WTC11 (cell line): Measurements from ENCODE around the gene MRPS18A. TPM values are rescaled to one million over a fixed set of nuclear protein-coding genes. Genes with fewer than 3 reads are reported as not detected.
A peak's percentile ranks its signal among the peaks of the same experiment; 100 is the strongest.

Source experiments
- ATAC-seq: fragments of 200-7000 bp; cut with Tn5 transposase; 2 replicates; pipeline ENCODE4 v1.10.0; 2021; ENCODE audit warnings: mild to moderate bottlenecking, moderate library complexity
- CTCF ChIA-PET: fragments of 300-600 bp; sonication (Branson Sonifier 250); formaldehyde crosslinking; loops from one replicate; lab custom pipeline; 2021; ENCODE audit warnings: antibody characterized with exemption; lab: Charles Lee
- POLR2A ChIA-PET: fragments of 350-600 bp; sonication (Branson Sonifier 250); formaldehyde crosslinking; loops from one replicate; lab custom pipeline; 2021; ENCODE audit warnings: antibody characterized with exemption; lab: Charles Lee
- DNase-seq: peaks from one replicate; pipeline ENCODE4 v3.0.0; 2021; ENCODE audit warnings: low spot score
- H3K27ac Mint-ChIP-seq: 2 replicates; pipeline ENCODE4 v1.8.0; 2021; ENCODE audit warnings: mixed read lengths
- H3K27me3 Mint-ChIP-seq: 2 replicates; pipeline ENCODE4 v1.8.0; 2021; ENCODE audit warnings: low read depth, mild to moderate bottlenecking, moderate library complexity, mixed read lengths
- H3K36me3 Mint-ChIP-seq: 2 replicates; pipeline ENCODE4 v1.8.0; 2021; ENCODE audit warnings: mixed read lengths
- H3K4me1 Mint-ChIP-seq: 2 replicates; pipeline ENCODE4 v1.8.0; 2022; ENCODE audit warnings: mixed read lengths
- H3K4me3 Mint-ChIP-seq: 2 replicates; pipeline ENCODE4 v1.8.0; 2021; ENCODE audit warnings: mild to moderate bottlenecking, moderate library complexity, mixed read lengths
- H3K9me3 Mint-ChIP-seq: 2 replicates; pipeline ENCODE4 v1.8.0; 2021; ENCODE audit warnings: mixed read lengths
- ATF6 ChIP-seq: sonication (generic); formaldehyde crosslinking; IDR thresholded peaks from 2 replicates; pipeline ENCODE4 v1.8.1; 2023; ENCODE audit warnings: mild to moderate bottlenecking, missing genetic modification reagents
- CREB1 ChIP-seq: sonication (generic); formaldehyde crosslinking; IDR thresholded peaks from 2 replicates; pipeline ENCODE4 v1.8.0; 2023; ENCODE audit warnings: mild to moderate bottlenecking, missing genetic modification reagents
- EMX1 ChIP-seq: fragments of 250-450 bp; sonication (Bioruptor Pico); IDR thresholded peaks from 2 replicates; pipeline ENCODE4 v1.8.0; 2021; ENCODE audit warnings: mild to moderate bottlenecking
- ESRRA ChIP-seq: sonication (generic); formaldehyde crosslinking; IDR thresholded peaks from 2 replicates; pipeline ENCODE4 v1.8.1; 2022; ENCODE audit warnings: mild to moderate bottlenecking, missing genetic modification reagents, borderline replicate concordance
- FOXP1 ChIP-seq: sonication (generic); formaldehyde crosslinking; IDR thresholded peaks from 2 replicates; pipeline ENCODE4 v1.8.0; 2022; ENCODE audit warnings: missing genetic modification reagents, mild to moderate bottlenecking, moderate library complexity, borderline replicate concordance
- GABPB1 ChIP-seq: sonication (generic); formaldehyde crosslinking; IDR thresholded peaks from 2 replicates; pipeline ENCODE4 v1.8.1; 2023; ENCODE audit warnings: mild to moderate bottlenecking, missing genetic modification reagents
- GRHL2 ChIP-seq: fragments of 250-450 bp; sonication (Bioruptor Pico); IDR thresholded peaks from 2 replicates; pipeline ENCODE4 v1.8.0; 2022; ENCODE audit warnings: mild to moderate bottlenecking, moderate library complexity; ENCODE audit not compliant: insufficient replicate concordance, severe bottlenecking
- IRF2 ChIP-seq: sonication (generic); formaldehyde crosslinking; IDR thresholded peaks from 2 replicates; pipeline ENCODE4 v1.8.0; 2022; ENCODE audit warnings: low read depth, missing genetic modification reagents, borderline replicate concordance
- JUN ChIP-seq: sonication (generic); formaldehyde crosslinking; IDR thresholded peaks from 2 replicates; pipeline ENCODE4 v1.8.0; 2023; ENCODE audit warnings: mild to moderate bottlenecking, missing genetic modification reagents
- MXD4 ChIP-seq: fragments of 250-450 bp; sonication (Bioruptor Pico); IDR thresholded peaks from 2 replicates; pipeline ENCODE4 v1.8.0; 2021; ENCODE audit warnings: mild to moderate bottlenecking, moderate library complexity, borderline replicate concordance
- NFE2L1 ChIP-seq: sonication (generic); formaldehyde crosslinking; IDR thresholded peaks from 2 replicates; pipeline ENCODE4 v1.8.1; 2023; ENCODE audit warnings: missing genetic modification reagents
- NR3C1 ChIP-seq: sonication (generic); formaldehyde crosslinking; conservative IDR thresholded peaks from 2 replicates; pipeline ENCODE4 v1.8.1; 2023; ENCODE audit warnings: low read depth, mild to moderate bottlenecking, missing genetic modification reagents
- OVOL2 ChIP-seq: fragments of 250-450 bp; sonication (Bioruptor Pico); IDR thresholded peaks from 2 replicates; pipeline ENCODE4 v1.9.0; 2021; ENCODE audit warnings: mild to moderate bottlenecking, borderline replicate concordance
- RORB ChIP-seq: fragments of 250-450 bp; sonication (Bioruptor Pico); IDR thresholded peaks from 2 replicates; pipeline ENCODE4 v1.9.0; 2021; ENCODE audit warnings: mild to moderate bottlenecking
- ZNF416 ChIP-seq: fragments of 250-450 bp; sonication (Bioruptor Pico); IDR thresholded peaks from 2 replicates; pipeline ENCODE4 v1.9.0; 2021; ENCODE audit warnings: mild to moderate bottlenecking, inconsistent platforms
- ZNF671 ChIP-seq: fragments of 250-450 bp; sonication (Bioruptor Pico); IDR thresholded peaks from 2 replicates; pipeline ENCODE4 v1.8.0; 2021; ENCODE audit warnings: mild to moderate bottlenecking
- total RNA-seq: library from RNA; stranded (reverse); gene quantifications from 3 replicates; pipeline ENCODE4 v1.2.3, GENCODE V29; 2021
- TF ChIP-seq, protein P1 (sequence below): fragments of 250-450 bp; sonication (Bioruptor Pico); conservative IDR thresholded peaks from 2 replicates; pipeline ENCODE4 v1.9.0; 2021; ENCODE audit warnings: mild to moderate bottlenecking
- TF ChIP-seq, protein P2 (sequence below): sonication (generic); formaldehyde crosslinking; IDR thresholded peaks from 2 replicates; pipeline ENCODE4 v1.8.0; 2023; ENCODE audit warnings: mild to moderate bottlenecking, missing genetic modification reagents
- TF ChIP-seq, protein P3 (sequence below): sonication (generic); formaldehyde crosslinking; IDR thresholded peaks from 2 replicates; pipeline ENCODE4 v1.8.0; 2022; ENCODE audit warnings: missing genetic modification reagents
- TF ChIP-seq, protein P4 (sequence below): sonication (generic); formaldehyde crosslinking; IDR thresholded peaks from 2 replicates; pipeline ENCODE4 v1.8.0; 2022; ENCODE audit warnings: mild to moderate bottlenecking, missing genetic modification reagents
- TF ChIP-seq, protein P5 (sequence below): sonication (generic); formaldehyde crosslinking; IDR thresholded peaks from 2 replicates; pipeline ENCODE4 v1.8.1; 2023; ENCODE audit warnings: mild to moderate bottlenecking, missing genetic modification reagents, moderate library complexity
- TF ChIP-seq, protein P6 (sequence below): fragments of 200-600 bp; IDR thresholded peaks from 2 replicates; pipeline ENCODE4 v1.8.0; 2022; ENCODE audit warnings: antibody characterized with exemption

The MRPS18A gene
- total RNA-seq, 1 experiment from 2014 or later = 61.6 TPM

- TF ChIP-seq, protein P1, sequence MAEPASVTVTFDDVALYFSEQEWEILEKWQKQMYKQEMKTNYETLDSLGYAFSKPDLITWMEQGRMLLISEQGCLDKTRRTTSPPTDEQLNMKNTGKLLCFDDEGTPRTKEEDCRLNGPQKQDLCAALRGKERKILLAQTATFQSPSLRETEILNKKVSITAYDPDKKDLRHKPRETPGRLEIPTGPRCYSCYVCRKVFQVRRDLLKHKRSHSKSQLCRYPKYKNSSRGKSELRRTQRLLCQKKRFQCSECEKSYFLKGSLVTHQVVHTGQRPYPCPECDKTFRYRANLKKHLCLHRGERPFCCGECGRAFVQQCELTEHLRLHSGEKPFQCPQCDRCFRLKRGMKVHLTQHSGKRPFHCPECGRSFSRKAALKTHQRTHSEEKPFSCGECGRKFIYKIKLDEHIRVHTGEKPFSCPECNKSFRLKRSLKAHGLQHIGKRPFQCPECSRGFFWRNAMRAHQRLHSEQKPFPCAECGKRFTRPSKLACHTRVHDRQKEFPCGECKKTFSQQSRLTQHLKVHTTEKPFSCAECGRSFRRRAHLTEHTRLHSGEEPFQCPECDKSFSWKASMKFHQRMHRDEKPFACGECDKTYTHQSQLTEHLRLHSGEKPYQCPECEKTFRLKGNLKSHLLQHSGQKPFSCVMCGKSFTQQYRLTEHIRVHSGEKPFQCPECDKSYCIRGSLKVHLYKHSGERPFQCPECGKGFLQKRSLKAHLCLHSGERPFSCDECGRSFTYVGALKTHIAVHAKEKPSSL (CRISPR knock-in tag) = no peak
- no peak for TF ChIP-seq NFE2L1
- TF ChIP-seq, protein P2, sequence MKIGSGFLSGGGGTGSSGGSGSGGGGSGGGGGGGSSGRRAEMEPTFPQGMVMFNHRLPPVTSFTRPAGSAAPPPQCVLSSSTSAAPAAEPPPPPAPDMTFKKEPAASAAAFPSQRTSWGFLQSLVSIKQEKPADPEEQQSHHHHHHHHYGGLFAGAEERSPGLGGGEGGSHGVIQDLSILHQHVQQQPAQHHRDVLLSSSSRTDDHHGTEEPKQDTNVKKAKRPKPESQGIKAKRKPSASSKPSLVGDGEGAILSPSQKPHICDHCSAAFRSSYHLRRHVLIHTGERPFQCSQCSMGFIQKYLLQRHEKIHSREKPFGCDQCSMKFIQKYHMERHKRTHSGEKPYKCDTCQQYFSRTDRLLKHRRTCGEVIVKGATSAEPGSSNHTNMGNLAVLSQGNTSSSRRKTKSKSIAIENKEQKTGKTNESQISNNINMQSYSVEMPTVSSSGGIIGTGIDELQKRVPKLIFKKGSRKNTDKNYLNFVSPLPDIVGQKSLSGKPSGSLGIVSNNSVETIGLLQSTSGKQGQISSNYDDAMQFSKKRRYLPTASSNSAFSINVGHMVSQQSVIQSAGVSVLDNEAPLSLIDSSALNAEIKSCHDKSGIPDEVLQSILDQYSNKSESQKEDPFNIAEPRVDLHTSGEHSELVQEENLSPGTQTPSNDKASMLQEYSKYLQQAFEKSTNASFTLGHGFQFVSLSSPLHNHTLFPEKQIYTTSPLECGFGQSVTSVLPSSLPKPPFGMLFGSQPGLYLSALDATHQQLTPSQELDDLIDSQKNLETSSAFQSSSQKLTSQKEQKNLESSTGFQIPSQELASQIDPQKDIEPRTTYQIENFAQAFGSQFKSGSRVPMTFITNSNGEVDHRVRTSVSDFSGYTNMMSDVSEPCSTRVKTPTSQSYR (CRISPR knock-in tag) = no peak
- TF ChIP-seq ZNF416 = no peak
- no peak for TF ChIP-seq OVOL2 (CRISPR knock-in tag)
- TF ChIP-seq NR3C1 (CRISPR knock-in tag) = no peak
- no peak for TF ChIP-seq GRHL2
- no peak for TF ChIP-seq RORB (CRISPR knock-in tag)
- TF ChIP-seq, protein P3, sequence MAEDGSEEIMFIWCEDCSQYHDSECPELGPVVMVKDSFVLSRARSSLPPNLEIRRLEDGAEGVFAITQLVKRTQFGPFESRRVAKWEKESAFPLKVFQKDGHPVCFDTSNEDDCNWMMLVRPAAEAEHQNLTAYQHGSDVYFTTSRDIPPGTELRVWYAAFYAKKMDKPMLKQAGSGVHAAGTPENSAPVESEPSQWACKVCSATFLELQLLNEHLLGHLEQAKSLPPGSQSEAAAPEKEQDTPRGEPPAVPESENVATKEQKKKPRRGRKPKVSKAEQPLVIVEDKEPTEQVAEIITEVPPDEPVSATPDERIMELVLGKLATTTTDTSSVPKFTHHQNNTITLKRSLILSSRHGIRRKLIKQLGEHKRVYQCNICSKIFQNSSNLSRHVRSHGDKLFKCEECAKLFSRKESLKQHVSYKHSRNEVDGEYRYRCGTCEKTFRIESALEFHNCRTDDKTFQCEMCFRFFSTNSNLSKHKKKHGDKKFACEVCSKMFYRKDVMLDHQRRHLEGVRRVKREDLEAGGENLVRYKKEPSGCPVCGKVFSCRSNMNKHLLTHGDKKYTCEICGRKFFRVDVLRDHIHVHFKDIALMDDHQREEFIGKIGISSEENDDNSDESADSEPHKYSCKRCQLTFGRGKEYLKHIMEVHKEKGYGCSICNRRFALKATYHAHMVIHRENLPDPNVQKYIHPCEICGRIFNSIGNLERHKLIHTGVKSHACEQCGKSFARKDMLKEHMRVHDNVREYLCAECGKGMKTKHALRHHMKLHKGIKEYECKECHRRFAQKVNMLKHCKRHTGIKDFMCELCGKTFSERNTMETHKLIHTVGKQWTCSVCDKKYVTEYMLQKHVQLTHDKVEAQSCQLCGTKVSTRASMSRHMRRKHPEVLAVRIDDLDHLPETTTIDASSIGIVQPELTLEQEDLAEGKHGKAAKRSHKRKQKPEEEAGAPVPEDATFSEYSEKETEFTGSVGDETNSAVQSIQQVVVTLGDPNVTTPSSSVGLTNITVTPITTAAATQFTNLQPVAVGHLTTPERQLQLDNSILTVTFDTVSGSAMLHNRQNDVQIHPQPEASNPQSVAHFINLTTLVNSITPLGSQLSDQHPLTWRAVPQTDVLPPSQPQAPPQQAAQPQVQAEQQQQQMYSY = no peak
- no peak for TF ChIP-seq EMX1 (CRISPR knock-in tag)
- no peak for TF ChIP-seq JUN (CRISPR knock-in tag)
- no peak for TF ChIP-seq ZNF671 (CRISPR knock-in tag)
- TF ChIP-seq, all 79 proteins: peak for 0
Observed at GRCh38 chr6:43735642-43736199, 48.1 kb upstream of the MRPS18A start (continued).

DNA sequence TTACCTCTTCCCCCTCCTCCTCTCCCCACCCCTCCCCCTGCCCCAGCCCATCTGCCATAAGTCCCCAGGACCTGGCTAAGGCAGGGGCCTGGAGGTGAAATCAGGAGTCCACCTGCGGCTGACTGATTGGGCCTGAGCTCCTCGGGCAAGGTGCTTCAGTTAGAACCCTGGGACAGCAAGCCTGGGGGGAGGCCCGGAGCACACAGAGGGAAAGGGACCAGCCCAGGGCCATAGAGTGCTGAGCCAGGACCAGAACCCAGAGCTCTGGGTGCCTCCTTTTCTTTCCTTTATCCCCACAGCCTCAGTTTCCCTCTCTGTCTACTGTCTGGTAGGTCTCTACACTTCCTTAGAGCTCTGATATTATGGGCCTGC lies 46.7 kb upstream of the MRPS18A start:
- TF ChIP-seq CREB1 (CRISPR knock-in tag) (no peak), FOXP1 (CRISPR knock-in tag) (no peak), MXD4 (CRISPR knock-in tag) (no peak), IRF2 (CRISPR knock-in tag) (no peak), ESRRA (no peak), ATF6 (CRISPR knock-in tag) (no peak), GABPB1 (CRISPR knock-in tag) (no peak)
- TF ChIP-seq, protein P4, sequence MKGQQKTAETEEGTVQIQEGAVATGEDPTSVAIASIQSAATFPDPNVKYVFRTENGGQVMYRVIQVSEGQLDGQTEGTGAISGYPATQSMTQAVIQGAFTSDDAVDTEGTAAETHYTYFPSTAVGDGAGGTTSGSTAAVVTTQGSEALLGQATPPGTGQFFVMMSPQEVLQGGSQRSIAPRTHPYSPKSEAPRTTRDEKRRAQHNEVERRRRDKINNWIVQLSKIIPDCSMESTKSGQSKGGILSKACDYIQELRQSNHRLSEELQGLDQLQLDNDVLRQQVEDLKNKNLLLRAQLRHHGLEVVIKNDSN (CRISPR knock-in tag) = no peak
- TF ChIP-seq, protein P5, sequence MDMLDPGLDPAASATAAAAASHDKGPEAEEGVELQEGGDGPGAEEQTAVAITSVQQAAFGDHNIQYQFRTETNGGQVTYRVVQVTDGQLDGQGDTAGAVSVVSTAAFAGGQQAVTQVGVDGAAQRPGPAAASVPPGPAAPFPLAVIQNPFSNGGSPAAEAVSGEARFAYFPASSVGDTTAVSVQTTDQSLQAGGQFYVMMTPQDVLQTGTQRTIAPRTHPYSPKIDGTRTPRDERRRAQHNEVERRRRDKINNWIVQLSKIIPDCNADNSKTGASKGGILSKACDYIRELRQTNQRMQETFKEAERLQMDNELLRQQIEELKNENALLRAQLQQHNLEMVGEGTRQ = no peak
- TF ChIP-seq, protein P6, sequence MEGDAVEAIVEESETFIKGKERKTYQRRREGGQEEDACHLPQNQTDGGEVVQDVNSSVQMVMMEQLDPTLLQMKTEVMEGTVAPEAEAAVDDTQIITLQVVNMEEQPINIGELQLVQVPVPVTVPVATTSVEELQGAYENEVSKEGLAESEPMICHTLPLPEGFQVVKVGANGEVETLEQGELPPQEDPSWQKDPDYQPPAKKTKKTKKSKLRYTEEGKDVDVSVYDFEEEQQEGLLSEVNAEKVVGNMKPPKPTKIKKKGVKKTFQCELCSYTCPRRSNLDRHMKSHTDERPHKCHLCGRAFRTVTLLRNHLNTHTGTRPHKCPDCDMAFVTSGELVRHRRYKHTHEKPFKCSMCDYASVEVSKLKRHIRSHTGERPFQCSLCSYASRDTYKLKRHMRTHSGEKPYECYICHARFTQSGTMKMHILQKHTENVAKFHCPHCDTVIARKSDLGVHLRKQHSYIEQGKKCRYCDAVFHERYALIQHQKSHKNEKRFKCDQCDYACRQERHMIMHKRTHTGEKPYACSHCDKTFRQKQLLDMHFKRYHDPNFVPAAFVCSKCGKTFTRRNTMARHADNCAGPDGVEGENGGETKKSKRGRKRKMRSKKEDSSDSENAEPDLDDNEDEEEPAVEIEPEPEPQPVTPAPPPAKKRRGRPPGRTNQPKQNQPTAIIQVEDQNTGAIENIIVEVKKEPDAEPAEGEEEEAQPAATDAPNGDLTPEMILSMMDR = no peak
- DNase-seq (no peak), ATAC-seq (0 out of 2 replicates have a peak, but pooled peaks have one; percentile 36)
- 0 out of 2 replicates have a peak overlapping the region, but pooled peaks have one; percentile 41 for H3K27ac Mint-ChIP-seq
- H3K4me3 Mint-ChIP-seq = no peak overlapping the region
- peaks cover 15% of the 10 kb centered on the region for H3K4me1 Mint-ChIP-seq
- ChIA-PET CTCF (interaction anchor here (0.7 to 1.1 kb wide), 4 partner anchors 8 to 67 kb away, joined by 3 to 5 read pairs (median 4); partner anchors contain the start of gene VEGFA), POLR2A (no interaction called here)
- no peaks in the 10 kb centered on the region; the same call in 1 of the 2 replicates for H3K27me3 Mint-ChIP-seq
- H3K9me3 Mint-ChIP-seq = peaks cover 27% of the 10 kb centered on the region
- H3K36me3 Mint-ChIP-seq = peaks cover 11% of the 10 kb centered on the region; the same call in 1 of the 2 replicates
